Neuronal stem cell (in vitro differentiated cells): ENCODE data around the gene DDX47.
"Not testable (repeated sequence)": the region's sequence is repeated elsewhere in the genome, so short reads cannot be mapped to it uniquely, and the experiment has no call there.

Experiments used
- DNase-seq: peaks from one replicate; pipeline ENCODE4 v3.0.0-alpha.2; 2013; ENCODE audit warnings: low spot score
- H2AFZ ChIP-seq: one replicate; pipeline ENCODE4 v1.6.1; 2013; ENCODE audit warnings: mild to moderate bottlenecking, low read length, inconsistent platforms
- H2AK5ac ChIP-seq: 2 replicates; pipeline ENCODE4 v1.6.1; 2013; ENCODE audit warnings: low read depth, mild to moderate bottlenecking, inconsistent platforms, low read length, moderate library complexity, mixed read lengths
- H2BK120ac ChIP-seq: 2 replicates; pipeline ENCODE4 v1.6.1; 2013; ENCODE audit warnings: low read depth, mild to moderate bottlenecking, inconsistent platforms, low read length, moderate library complexity, mixed read lengths
- H2BK12ac ChIP-seq: one replicate; pipeline ENCODE4 v1.6.1; 2013; ENCODE audit warnings: low read length, inconsistent platforms
- H2BK15ac ChIP-seq: 2 replicates; pipeline ENCODE4 v1.6.1; 2013; ENCODE audit warnings: mild to moderate bottlenecking, low read length, inconsistent platforms, mixed read lengths
- H2BK5ac ChIP-seq: one replicate; pipeline ENCODE4 v1.6.1; 2013; ENCODE audit warnings: inconsistent platforms, mild to moderate bottlenecking, low read length, moderate library complexity
- H3K14ac ChIP-seq: one replicate; pipeline ENCODE4 v1.6.1; 2013; ENCODE audit warnings: low read length, inconsistent platforms
- H3K18ac ChIP-seq: 2 replicates; pipeline ENCODE4 v1.6.1; 2013; ENCODE audit warnings: low read length, inconsistent platforms
- H3K23ac ChIP-seq: 2 replicates; pipeline ENCODE4 v1.6.1; 2013; ENCODE audit warnings: low read depth, mild to moderate bottlenecking, mixed read lengths, low read length, inconsistent platforms; ENCODE audit not compliant: poor library complexity
- H3K27ac ChIP-seq: replicated peaks from 3 replicates; pipeline ENCODE4 v1.5.1; 2013; ENCODE audit warnings: low read length, inconsistent platforms
- H3K27me3 ChIP-seq, 3 experiments: 2 replicates each; pipeline ENCODE4 v1.6.1; 2013; ENCODE audit warnings: low read length in 3 of 3, mild to moderate bottlenecking in 2 of 3, inconsistent platforms in 1 of 3, low read depth in 1 of 3, mixed read lengths in 1 of 3, moderate library complexity in 1 of 3; ENCODE audit not compliant: control insufficient read depth in 3 of 3, insufficient read depth in 3 of 3
- H3K36me3 ChIP-seq, 2 donors: replicated peaks in 1 of 2; 2 replicates each; pipeline ENCODE4 v1.6.1; 2013; ENCODE audit warnings: low read length in 2 of 2; ENCODE audit not compliant: control insufficient read depth in 2 of 2, insufficient read depth in 2 of 2
- H3K4ac ChIP-seq: 2 replicates; pipeline ENCODE4 v1.6.1; 2013; ENCODE audit warnings: inconsistent platforms, mild to moderate bottlenecking, low read length, moderate library complexity
- H3K4me1 ChIP-seq, 2 donors: 1 replicate in 1 of 2; 2 replicates in 1 of 2; pipeline ENCODE4 v1.6.1; 2013; ENCODE audit warnings: low read length in 2 of 2, low read depth in 1 of 2; ENCODE audit not compliant: control insufficient read depth in 2 of 2, insufficient read depth in 1 of 2
- H3K4me2 ChIP-seq: one replicate; pipeline ENCODE4 v1.6.1; 2013; ENCODE audit warnings: mild to moderate bottlenecking, low read length, inconsistent platforms; ENCODE audit not compliant: insufficient read depth, poor library complexity, severe bottlenecking
- H3K4me3 ChIP-seq, 2 donors: 2 replicates each; pipeline ENCODE4 v1.5.1; 2013; ENCODE audit warnings: low read length in 2 of 2, mild to moderate bottlenecking in 2 of 2, inconsistent platforms in 1 of 2, moderate library complexity in 1 of 2
- H3K79me1 ChIP-seq: one replicate; pipeline ENCODE4 v1.6.1; 2013; ENCODE audit warnings: low read depth, mild to moderate bottlenecking, inconsistent platforms, low read length, moderate library complexity
- H3K9ac ChIP-seq: one replicate; pipeline ENCODE4 v1.6.1; 2013; ENCODE audit warnings: mild to moderate bottlenecking, low read depth, low read length, inconsistent platforms; ENCODE audit not compliant: poor library complexity
- H3K9me3 ChIP-seq, 2 donors: replicated peaks in 1 of 2; 2 replicates each; pipeline versions ENCODE3 to v1.6.1; 2013; ENCODE audit warnings: low read length in 2 of 2, mild to moderate bottlenecking in 2 of 2, inconsistent platforms in 1 of 2, low read depth in 1 of 2, mixed read lengths in 1 of 2, moderate library complexity in 1 of 2; ENCODE audit not compliant: control insufficient read depth in 2 of 2, insufficient read depth in 1 of 2
- H4K8ac ChIP-seq: one replicate; pipeline ENCODE4 v1.6.1; 2013; ENCODE audit warnings: low read depth, mild to moderate bottlenecking, inconsistent platforms, low read length, moderate library complexity
- H4K91ac ChIP-seq: one replicate; pipeline ENCODE4 v1.6.1; 2013; ENCODE audit warnings: low read length, low read depth, mild to moderate bottlenecking, inconsistent platforms; ENCODE audit not compliant: poor library complexity
- WGBS, 2 donors: extraction: QIAGEN DNeasy Blood & Tissue Kit; methylation state at CpG; one replicate each; pipeline ENCODE4 v1.1.7; 2013; ENCODE audit warnings: missing lambda C conversion rate in 2 of 2, mixed read lengths in 1 of 2; ENCODE audit not compliant: insufficient read length in 2 of 2, insufficient replicate concordance in 1 of 2; ENCODE audit errors: extremely low coverage in 2 of 2; 5-methylcytosine and 5-hydroxymethylcytosine counted together

Gene DDX47

DNA sequence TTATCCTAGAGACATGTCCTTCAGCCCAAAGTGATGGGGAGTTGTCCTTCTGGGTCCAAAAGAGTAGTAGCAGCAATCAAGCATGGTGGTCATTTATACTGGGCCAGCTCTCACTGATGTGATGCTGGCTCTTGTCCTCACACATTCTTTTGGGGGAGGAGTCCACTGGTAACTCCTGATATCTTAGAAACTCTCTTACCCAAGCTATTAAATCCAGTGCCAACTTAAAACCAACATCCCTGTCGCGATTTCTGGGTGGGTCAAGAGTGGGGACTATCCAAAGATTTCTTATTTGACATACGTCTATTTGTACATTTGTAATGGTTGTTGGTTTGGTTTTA, 24.6 kb downstream of the DDX47 start:
- H2BK12ac ChIP-seq, result no peak overlapping the region
- H2AK5ac ChIP-seq, result no peak overlapping the region
- no peak for DNase-seq
- H2BK15ac ChIP-seq, result no peak overlapping the region
- no peak overlapping the region for H2BK5ac ChIP-seq
- no peaks in the 10 kb centered on the region for H3K27me3 ChIP-seq
- H3K4ac ChIP-seq, result no peak overlapping the region
- no peak overlapping the region for H3K27ac ChIP-seq
- no peak overlapping the region for H2BK120ac ChIP-seq
- H4K91ac ChIP-seq, result no peak overlapping the region
- H3K4me3 ChIP-seq, result no peak overlapping the region
- peaks cover 9 to 38% of the 10 kb centered on the region in 2 donors for H3K36me3 ChIP-seq
- H3K23ac ChIP-seq, result no peak overlapping the region
- H3K14ac ChIP-seq, result no peak overlapping the region
- H3K79me1 ChIP-seq, result no peaks in the 10 kb centered on the region
- no peak overlapping the region for H3K18ac ChIP-seq
- no peak overlapping the region for H2AFZ ChIP-seq
- no CpG with 5 or more reads among the region's 3 CpGs for WGBS, 2 donors
- no peak overlapping the region for H3K9ac ChIP-seq
- H3K4me1 ChIP-seq, result peaks cover 0 to 5% of the 10 kb centered on the region in 2 donors
- H4K8ac ChIP-seq, result no peak overlapping the region
- H3K4me2 ChIP-seq, result no peak overlapping the region
- no peaks in the 10 kb centered on the region for H3K9me3 ChIP-seq

- Histone ChIP-seq H3K4me1 (peaks cover 0 to 5% of the 10 kb centered on the region in 2 donors), H3K36me3 (peaks cover 3 to 26% of the 10 kb centered on the region in 2 donors), H3K79me1 (no peaks in the 10 kb centered on the region), H2AK5ac (no peak overlapping the region), H2BK5ac (no peak overlapping the region), H3K27me3 (no peaks in the 10 kb centered on the region), H3K4me2 (no peak overlapping the region), H3K23ac (no peak overlapping the region), H3K4ac (no peak overlapping the region), H3K27ac (no peak overlapping the region), H4K8ac (no peak overlapping the region), H2BK15ac (no peak overlapping the region), H3K18ac (no peak overlapping the region), H2BK12ac (no peak overlapping the region), H3K9me3 (no peaks in the 10 kb centered on the region), H2AFZ (no peak overlapping the region), H2BK120ac (no peak overlapping the region), H3K9ac (no peak overlapping the region), H3K14ac (no peak overlapping the region), H3K4me3 (no peak overlapping the region), H4K91ac (no peak overlapping the region)
- DNase-seq, result no peak
- WGBS, 2 donors, result no CpG with 5 or more reads among the region's 1 CpG
Measured at GRCh38 chr12:12839003-12839395, 25.9 kb downstream of the DDX47 start.

DNA sequence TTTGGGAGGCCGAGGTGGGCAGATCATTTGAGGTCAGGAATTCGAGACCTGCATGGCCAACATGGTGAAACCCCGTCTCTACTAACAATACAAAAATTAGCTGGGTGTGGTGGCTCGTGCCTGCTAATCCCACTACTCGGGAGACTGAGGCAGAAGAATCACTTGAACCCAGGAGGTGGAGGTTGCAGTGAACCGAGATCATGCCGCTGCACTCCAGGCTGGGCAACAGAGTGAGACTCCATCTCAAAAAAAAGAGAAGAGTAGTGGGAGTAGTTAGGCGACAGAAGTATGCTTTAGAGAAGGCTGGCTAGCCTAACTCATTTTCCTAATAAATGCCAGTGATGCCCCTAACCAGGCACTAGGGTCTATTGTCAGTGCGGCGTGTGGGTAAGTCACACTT, 26.3 kb downstream of the DDX47 start:
- H3K4me3 ChIP-seq, DNase-seq, H4K8ac ChIP-seq, H3K23ac ChIP-seq, H3K4ac ChIP-seq, H3K27ac ChIP-seq, H2BK15ac ChIP-seq, H2BK5ac ChIP-seq, H2AK5ac ChIP-seq, H3K9ac ChIP-seq, H2BK12ac ChIP-seq, H2AFZ ChIP-seq, H3K14ac ChIP-seq, H3K9me3 ChIP-seq, H3K79me1 ChIP-seq, H3K4me2 ChIP-seq, H2BK120ac ChIP-seq, H4K91ac ChIP-seq, H3K4me1 ChIP-seq, H3K27me3 ChIP-seq, H3K18ac ChIP-seq: not testable (repeated sequence)
- peaks cover 3 to 24% of the 10 kb centered on the region in 2 donors for H3K36me3 ChIP-seq
- no CpG with 5 or more reads among the region's 10 CpGs for whole genome bisulfite sequencing, 2 donors

DNA sequence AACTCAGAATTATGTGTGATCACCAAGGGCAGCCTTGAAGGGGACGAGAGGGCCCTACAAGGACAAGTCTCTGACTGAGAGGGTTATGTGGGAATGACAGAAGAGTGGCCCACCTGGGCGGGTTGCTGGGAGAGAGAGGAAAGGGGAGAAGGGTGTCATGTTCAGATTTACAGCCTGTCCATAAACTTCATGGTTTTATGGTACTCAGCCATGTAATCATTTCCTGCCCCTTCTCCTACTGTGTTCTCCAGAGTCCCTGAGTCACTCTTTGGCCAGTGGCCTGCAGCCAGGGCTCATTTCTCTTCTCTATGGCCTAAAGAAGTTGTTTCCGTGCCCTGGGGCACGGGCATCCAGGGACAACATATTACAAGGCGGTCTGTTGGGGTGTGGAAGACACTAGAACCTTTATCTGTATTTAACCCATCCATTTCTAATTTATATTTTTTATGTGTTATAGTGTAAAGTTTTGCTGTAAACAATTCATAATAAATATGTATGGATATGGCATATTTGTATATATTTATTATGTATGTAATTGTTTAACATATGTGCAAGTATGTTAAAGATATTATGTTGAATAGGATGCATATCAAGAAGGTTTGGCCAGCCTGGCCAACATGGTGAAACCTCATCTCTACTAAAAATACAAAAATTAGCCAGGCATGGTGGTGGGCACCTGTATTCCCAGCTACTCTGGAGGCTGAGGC, 26.9 kb downstream of the DDX47 start:
- Histone ChIP-seq H4K8ac (no peak overlapping the region), H2AFZ (no peak overlapping the region), H3K4me3 (no peak overlapping the region), H4K91ac (no peak overlapping the region), H3K18ac (no peak overlapping the region), H3K27ac (no peak overlapping the region), H2AK5ac (no peak overlapping the region), H3K79me1 (no peaks in the 10 kb centered on the region), H3K14ac (no peak overlapping the region), H3K23ac (no peak overlapping the region), H3K4ac (no peak overlapping the region), H3K9ac (no peak overlapping the region), H3K36me3 (peaks cover 3 to 19% of the 10 kb centered on the region in 2 donors), H2BK5ac (no peak overlapping the region), H3K9me3 (no peaks in the 10 kb centered on the region), H2BK12ac (no peak overlapping the region), H2BK120ac (no peak overlapping the region), H2BK15ac (no peak overlapping the region), H3K4me1 (peaks cover 0 to 5% of the 10 kb centered on the region in 2 donors), H3K27me3 (no peaks in the 10 kb centered on the region), H3K4me2 (no peak overlapping the region)
- DNase-seq, result no peak
- WGBS, 2 donors, result no CpG with 5 or more reads among the region's 5 CpGs
